GM18499 (cell line): ENCODE data around the gene FOCAD.

Experiments used
- ATAC-seq: cut with Tn5 transposase; IDR thresholded peaks from one replicate; pipeline ENCODE4 v1.9.1; 2021; ENCODE audit warnings: moderate number of reproducible peaks; ENCODE audit not compliant: insufficient read depth, unreplicated experiment

Gene FOCAD

GRCh38 chr9:20729523-20729922 lies 45.5 kb downstream of the FOCAD start:
- ATAC-seq = no peak

- ATAC-seq = no peak
Observed at GRCh38 chr9:20732118-20732517, 48.1 kb downstream of the FOCAD start.

GRCh38 chr9:20734275-20734674 lies 50.2 kb downstream of the FOCAD start:
- ATAC-seq = no peak

GRCh38 chr9:20740304-20740703 lies 56.2 kb downstream of the FOCAD start:
- ATAC-seq = no peak

GRCh38 chr9:20740929-20741582 lies 57.0 kb downstream of the FOCAD start:
- ATAC-seq = no peak

- no peak for ATAC-seq
Observed at GRCh38 chr9:20742833-20743232, 58.8 kb downstream of the FOCAD start.

- no peak for ATAC-seq
Observed at GRCh38 chr9:20744036-20744630, 60.1 kb downstream of the FOCAD start.

GRCh38 chr9:20746967-20747366 lies 62.9 kb downstream of the FOCAD start:
- no peak for ATAC-seq

- no peak for ATAC-seq
Observed at GRCh38 chr9:20749496-20750198, 65.6 kb downstream of the FOCAD start.

- no peak for ATAC-seq
Observed at GRCh38 chr9:20753761-20754160, 69.7 kb downstream of the FOCAD start.

- no peak for ATAC-seq
Observed at GRCh38 chr9:20754556-20754955, 70.5 kb downstream of the FOCAD start.

- no peak for ATAC-seq
Observed at GRCh38 chr9:20760246-20760891, 76.3 kb downstream of the FOCAD start.

- no peak for ATAC-seq
Observed at GRCh38 chr9:20770947-20771346, 86.9 kb downstream of the FOCAD start.

- no peak for ATAC-seq
Observed at GRCh38 chr9:20771729-20772128, 87.7 kb downstream of the FOCAD start.

- no peak for ATAC-seq
Observed at GRCh38 chr9:20775683-20776082, 91.6 kb downstream of the FOCAD start.

GRCh38 chr9:20781092-20781491 lies 97.0 kb downstream of the FOCAD start:
- no peak for ATAC-seq

GRCh38 chr9:20782289-20782688 lies 98.2 kb downstream of the FOCAD start:
- no peak for ATAC-seq

- ATAC-seq = no peak
Observed at GRCh38 chr9:20783057-20784038, 99.3 kb downstream of the FOCAD start.

- ATAC-seq = no peak
Observed at GRCh38 chr9:20784196-20784595, 100.1 kb downstream of the FOCAD start.

- ATAC-seq = no peak
Observed at GRCh38 chr9:20786807-20787206, 102.7 kb downstream of the FOCAD start.
